HepG2 (cell line): Measurements from ENCODE around the gene CARD19.

Experiments used
- ELF4 ChIP-seq: sonication (generic); formaldehyde crosslinking; IDR thresholded peaks from 2 replicates; pipeline ENCODE4 v1.5.0; 2020; ENCODE audit warnings: missing genetic modification reagents, mild to moderate bottlenecking, moderate library complexity, borderline replicate concordance
- JUN ChIP-seq: sonication (generic); formaldehyde crosslinking; IDR thresholded peaks from 2 replicates; pipeline ENCODE4 v1.4.0; 2020; ENCODE audit warnings: mild to moderate bottlenecking, missing genetic modification reagents
- PRPF4 ChIP-seq: fragments of 200-400 bp; formaldehyde crosslinking; IDR thresholded peaks from 2 replicates; pipeline ENCODE4 v1.6.1; 2016; ENCODE audit warnings: low read length, low read depth; ENCODE audit not compliant: poor library complexity, severe bottlenecking
- TF ChIP-seq, protein P1 (sequence below), 2 experiments: sonication (generic) in 1 of 2; formaldehyde crosslinking in 1 of 2; IDR thresholded peaks; 2 replicates each; pipeline versions ENCODE4 v1.4.0 to v1.6.1; 2018 to 2020; ENCODE audit warnings: missing genetic modification reagents in 2 of 2, borderline replicate concordance in 1 of 2, low read depth in 1 of 2, mild to moderate bottlenecking in 1 of 2, missing biosample characterization in 1 of 2
- TF ChIP-seq, protein P2 (sequence below): sonication (generic); formaldehyde crosslinking; IDR thresholded peaks from 2 replicates; pipeline ENCODE4 v1.5.0; 2020; ENCODE audit warnings: mild to moderate bottlenecking, missing genetic modification reagents, moderate library complexity
- TF ChIP-seq, protein P3 (sequence below): sonication (generic); formaldehyde crosslinking; IDR thresholded peaks from 2 replicates; pipeline ENCODE4 v1.8.0; 2022; ENCODE audit warnings: mild to moderate bottlenecking, missing genetic modification reagents; ENCODE audit not compliant: insufficient replicate concordance

DNA sequence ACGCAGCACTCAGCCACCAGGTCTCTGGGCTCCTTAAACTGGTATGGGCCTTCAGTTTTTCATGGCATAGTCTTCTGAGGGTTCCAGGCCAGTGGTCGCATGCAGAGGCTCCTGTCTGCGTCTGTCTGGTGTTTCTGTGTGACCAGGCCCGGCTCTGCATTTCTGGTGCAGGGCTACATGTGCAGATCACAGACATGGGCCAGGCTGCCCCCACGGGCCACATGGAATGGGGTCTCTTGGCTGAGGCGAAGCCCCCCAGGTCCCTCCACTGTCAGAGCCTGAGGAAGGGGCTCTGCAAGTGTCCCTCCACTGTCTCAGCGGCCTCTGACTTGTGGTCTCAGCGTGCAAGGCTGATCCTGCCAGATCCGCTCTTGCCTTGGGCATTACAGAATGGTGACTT, 15.6 kb upstream of the CARD19 start:
- no peak for TF ChIP-seq PRPF4
- no peak for TF ChIP-seq JUN (CRISPR knock-in tag)
- TF ChIP-seq, protein P1, sequence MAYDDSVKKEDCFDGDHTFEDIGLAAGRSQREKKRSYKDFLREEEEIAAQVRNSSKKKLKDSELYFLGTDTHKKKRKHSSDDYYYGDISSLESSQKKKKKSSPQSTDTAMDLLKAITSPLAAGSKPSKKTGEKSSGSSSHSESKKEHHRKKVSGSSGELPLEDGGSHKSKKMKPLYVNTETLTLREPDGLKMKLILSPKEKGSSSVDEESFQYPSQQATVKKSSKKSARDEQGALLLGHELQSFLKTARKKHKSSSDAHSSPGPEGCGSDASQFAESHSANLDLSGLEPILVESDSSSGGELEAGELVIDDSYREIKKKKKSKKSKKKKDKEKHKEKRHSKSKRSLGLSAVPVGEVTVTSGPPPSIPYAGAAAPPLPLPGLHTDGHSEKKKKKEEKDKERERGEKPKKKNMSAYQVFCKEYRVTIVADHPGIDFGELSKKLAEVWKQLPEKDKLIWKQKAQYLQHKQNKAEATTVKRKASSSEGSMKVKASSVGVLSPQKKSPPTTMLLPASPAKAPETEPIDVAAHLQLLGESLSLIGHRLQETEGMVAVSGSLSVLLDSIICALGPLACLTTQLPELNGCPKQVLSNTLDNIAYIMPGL (CRISPR knock-in tag; IDR thresholded peaks at IDR 0.05; ENCODE audit: borderline replicate concordance in 1 of 2, low read depth in 1 of 2), result no peak
- TF ChIP-seq, protein P2, sequence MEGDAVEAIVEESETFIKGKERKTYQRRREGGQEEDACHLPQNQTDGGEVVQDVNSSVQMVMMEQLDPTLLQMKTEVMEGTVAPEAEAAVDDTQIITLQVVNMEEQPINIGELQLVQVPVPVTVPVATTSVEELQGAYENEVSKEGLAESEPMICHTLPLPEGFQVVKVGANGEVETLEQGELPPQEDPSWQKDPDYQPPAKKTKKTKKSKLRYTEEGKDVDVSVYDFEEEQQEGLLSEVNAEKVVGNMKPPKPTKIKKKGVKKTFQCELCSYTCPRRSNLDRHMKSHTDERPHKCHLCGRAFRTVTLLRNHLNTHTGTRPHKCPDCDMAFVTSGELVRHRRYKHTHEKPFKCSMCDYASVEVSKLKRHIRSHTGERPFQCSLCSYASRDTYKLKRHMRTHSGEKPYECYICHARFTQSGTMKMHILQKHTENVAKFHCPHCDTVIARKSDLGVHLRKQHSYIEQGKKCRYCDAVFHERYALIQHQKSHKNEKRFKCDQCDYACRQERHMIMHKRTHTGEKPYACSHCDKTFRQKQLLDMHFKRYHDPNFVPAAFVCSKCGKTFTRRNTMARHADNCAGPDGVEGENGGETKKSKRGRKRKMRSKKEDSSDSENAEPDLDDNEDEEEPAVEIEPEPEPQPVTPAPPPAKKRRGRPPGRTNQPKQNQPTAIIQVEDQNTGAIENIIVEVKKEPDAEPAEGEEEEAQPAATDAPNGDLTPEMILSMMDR (CRISPR knock-in tag), result no peak
- TF ChIP-seq ELF4 (CRISPR knock-in tag), result no peak
- TF ChIP-seq, protein P3, sequence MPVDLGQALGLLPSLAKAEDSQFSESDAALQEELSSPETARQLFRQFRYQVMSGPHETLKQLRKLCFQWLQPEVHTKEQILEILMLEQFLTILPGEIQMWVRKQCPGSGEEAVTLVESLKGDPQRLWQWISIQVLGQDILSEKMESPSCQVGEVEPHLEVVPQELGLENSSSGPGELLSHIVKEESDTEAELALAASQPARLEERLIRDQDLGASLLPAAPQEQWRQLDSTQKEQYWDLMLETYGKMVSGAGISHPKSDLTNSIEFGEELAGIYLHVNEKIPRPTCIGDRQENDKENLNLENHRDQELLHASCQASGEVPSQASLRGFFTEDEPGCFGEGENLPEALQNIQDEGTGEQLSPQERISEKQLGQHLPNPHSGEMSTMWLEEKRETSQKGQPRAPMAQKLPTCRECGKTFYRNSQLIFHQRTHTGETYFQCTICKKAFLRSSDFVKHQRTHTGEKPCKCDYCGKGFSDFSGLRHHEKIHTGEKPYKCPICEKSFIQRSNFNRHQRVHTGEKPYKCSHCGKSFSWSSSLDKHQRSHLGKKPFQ, result no peak
